ENCODE measurements around the gene UVRAG.

The UVRAG gene

GRCh38 chr11:76030968-76031590 is 216.1 kb downstream of the UVRAG start:
- peaks cover 17% of the 10 kb centered on the region for H3K4me1 ChIP-seq (ENCODE audit: low read length)
- H3K4me2 ChIP-seq (ENCODE audit: low read length): no peak overlapping the region
- no peaks in the 10 kb centered on the region for H3K27me3 ChIP-seq (ENCODE audit: low read depth, low read length)

GRCh38 chr11:76033699-76034098 is 218.7 kb downstream of the UVRAG start:
- Histone ChIP-seq H3K9ac (ENCODE audit: low read length) (no peak overlapping the region), H3K27ac (ENCODE audit: low read length) (no peak overlapping the region), H3K79me2 (ENCODE audit: low read length) (no peaks in the 10 kb centered on the region), H3K4me3 (ENCODE audit: low read length) (no peak overlapping the region), H3K4me1 (ENCODE audit: low read length) (peaks cover 17% of the 10 kb centered on the region), H3K9me3 (ENCODE audit: insufficient read depth, low read length) (no peaks in the 10 kb centered on the region), H4K20me1 (ENCODE audit: insufficient read depth, low read length) (no peaks in the 10 kb centered on the region), H3K27me3 (ENCODE audit: low read depth, low read length) (no peaks in the 10 kb centered on the region), H3K4me2 (ENCODE audit: low read length) (peak overlapping the region; percentile 1; the same call in 1 of the 2 replicates), H3K36me3 (replicated peaks; ENCODE audit: low read depth, low read length) (peaks cover 24% of the 10 kb centered on the region), H2AFZ (ENCODE audit: low read depth, low read length) (no peak overlapping the region)
- TF ChIP-seq CTCF (IDR thresholded peaks at IDR 0.05; ENCODE audit: low read depth, low read length) (no peak), EZH2phosphoT487 (IDR thresholded peaks at IDR 0.05; ENCODE audit: low read depth) (no peak)

More at GRCh38 chr11:76030968-76031590, 216.1 kb downstream of the UVRAG start:
- no peak for TF ChIP-seq CTCF (IDR thresholded peaks at IDR 0.05; ENCODE audit: low read depth, low read length)
- no peak for TF ChIP-seq EZH2phosphoT487 (IDR thresholded peaks at IDR 0.05; ENCODE audit: low read depth)
- H4K20me1 ChIP-seq (ENCODE audit: insufficient read depth, low read length): no peaks in the 10 kb centered on the region
- no peaks in the 10 kb centered on the region for H3K9me3 ChIP-seq (ENCODE audit: insufficient read depth, low read length)
- H3K4me3 ChIP-seq (ENCODE audit: low read length): no peak overlapping the region
- no peak overlapping the region for H2AFZ ChIP-seq (ENCODE audit: low read depth, low read length)
- H3K79me2 ChIP-seq (ENCODE audit: low read length): no peaks in the 10 kb centered on the region; the same call in 1 of the 2 replicates
- H3K27ac ChIP-seq (ENCODE audit: low read length): no peak overlapping the region
- H3K36me3 ChIP-seq (replicated peaks; ENCODE audit: low read depth, low read length): peaks cover 32% of the 10 kb centered on the region
- no peak overlapping the region for H3K9ac ChIP-seq (ENCODE audit: low read length)

- Histone ChIP-seq H3K79me2 (ENCODE audit: low read length) (no peaks in the 10 kb centered on the region), H3K4me1 (ENCODE audit: low read length) (peaks cover 17% of the 10 kb centered on the region), H4K20me1 (ENCODE audit: insufficient read depth, low read length) (no peaks in the 10 kb centered on the region), H3K27ac (ENCODE audit: low read length) (no peak overlapping the region), H3K9ac (ENCODE audit: low read length) (no peak overlapping the region), H3K9me3 (ENCODE audit: insufficient read depth, low read length) (no peaks in the 10 kb centered on the region), H3K36me3 (replicated peaks; ENCODE audit: low read depth, low read length) (peaks cover 21% of the 10 kb centered on the region), H3K4me2 (ENCODE audit: low read length) (no peak overlapping the region), H3K4me3 (ENCODE audit: low read length) (no peak overlapping the region), H3K27me3 (ENCODE audit: low read depth, low read length) (no peaks in the 10 kb centered on the region), H2AFZ (ENCODE audit: low read depth, low read length) (no peak overlapping the region)
- no peak for TF ChIP-seq CTCF (IDR thresholded peaks at IDR 0.05; ENCODE audit: low read depth, low read length)
- TF ChIP-seq EZH2phosphoT487 (IDR thresholded peaks at IDR 0.05; ENCODE audit: low read depth): no peak
These were observed 220.0 kb downstream of the UVRAG start for GRCh38 chr11:76035020-76035419.

- H3K36me3 ChIP-seq (replicated peaks; ENCODE audit: low read depth, low read length): peaks cover 29% of the 10 kb centered on the region
- H3K27ac ChIP-seq (ENCODE audit: low read length): no peak overlapping the region
- H3K79me2 ChIP-seq (ENCODE audit: low read length): no peaks in the 10 kb centered on the region
- TF ChIP-seq EZH2phosphoT487 (IDR thresholded peaks at IDR 0.05; ENCODE audit: low read depth): no peak
- no peak for TF ChIP-seq CTCF (IDR thresholded peaks at IDR 0.05; ENCODE audit: low read depth, low read length)
- H3K4me2 ChIP-seq (ENCODE audit: low read length): no peak overlapping the region
- H3K9me3 ChIP-seq (ENCODE audit: insufficient read depth, low read length): no peaks in the 10 kb centered on the region
- H3K27me3 ChIP-seq (ENCODE audit: low read depth, low read length): no peaks in the 10 kb centered on the region
- no peak overlapping the region for H3K4me3 ChIP-seq (ENCODE audit: low read length)
- no peak overlapping the region for H2AFZ ChIP-seq (ENCODE audit: low read depth, low read length)
- H4K20me1 ChIP-seq (ENCODE audit: insufficient read depth, low read length): no peaks in the 10 kb centered on the region
- H3K9ac ChIP-seq (ENCODE audit: low read length): no peak overlapping the region
- peaks cover 7% of the 10 kb centered on the region for H3K4me1 ChIP-seq (ENCODE audit: low read length)
These were observed 223.6 kb downstream of the UVRAG start for GRCh38 chr11:76038608-76039007.

Data from OCI-LY3 (cell line).